ENCODE results near the gene LPAR3.

GRCh38 chr1:84928979-84929378 lies 36.0 kb upstream of the LPAR3 start:
- TF ChIP-seq CTCF (IDR thresholded peaks at IDR 0.05): no peak
- TF ChIP-seq EP300 (IDR thresholded peaks at IDR 0.05): no peak
- no peak for TF ChIP-seq POLR2A (IDR thresholded peaks at IDR 0.05)
